ENCODE data around the gene HTR2B. TPM values are rescaled to one million over a fixed set of nuclear protein-coding genes. Genes with fewer than 3 reads are reported as not detected.
"Not testable (repeated sequence)": the region's sequence is repeated elsewhere in the genome, so short reads cannot be mapped to it uniquely, and the experiment has no call there.

HTR2B gene
- total RNA-seq, 1 experiment from 2014 or later = not detected

DNA sequence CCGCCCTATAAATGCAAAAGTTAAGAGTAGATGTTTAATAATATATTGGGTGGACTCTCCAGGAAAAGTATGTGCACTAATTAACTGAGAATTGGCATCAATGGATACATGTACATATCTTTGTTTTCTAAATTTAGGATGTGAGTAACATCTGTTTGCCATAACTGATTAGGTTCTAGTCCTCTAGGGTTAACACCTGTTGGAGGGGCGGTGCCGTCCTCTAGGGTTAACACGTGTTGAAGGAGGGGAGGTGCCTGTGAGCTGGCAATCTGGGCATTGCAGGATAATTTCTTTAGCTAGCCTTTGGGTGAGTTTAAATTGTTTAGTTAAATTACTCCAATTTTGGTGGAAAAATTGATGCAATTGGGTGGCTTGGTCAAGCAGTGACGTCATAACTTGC, 30.9 kb downstream of the HTR2B start:
- no peak for DNase-seq (ENCODE audit: low read depth)

- DNase-seq (ENCODE audit: low read depth) = no peak
These were observed 36.1 kb downstream of the HTR2B start for GRCh38 chr2:231088754-231089153.

DNA sequence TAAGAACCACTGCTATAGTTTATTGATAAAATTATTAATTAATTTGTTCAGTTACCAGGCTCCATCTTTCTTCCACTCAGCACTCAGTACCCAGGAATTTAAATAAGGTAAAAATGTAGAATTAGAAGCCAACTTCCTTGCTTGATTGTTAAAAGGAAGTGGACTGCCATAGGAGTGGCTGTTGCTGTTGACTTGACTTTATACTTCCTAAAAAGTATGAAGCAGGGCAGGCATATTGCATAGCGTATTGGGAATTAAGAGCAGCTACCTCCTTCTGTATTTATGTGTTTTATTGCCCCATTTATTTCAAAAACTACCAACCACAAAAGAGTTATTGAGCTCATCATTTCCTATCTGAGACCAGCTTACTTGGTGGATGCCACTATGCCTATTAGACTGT, 40.3 kb downstream of the HTR2B start:
- DNase-seq (ENCODE audit: low read depth) = no peak

DNA sequence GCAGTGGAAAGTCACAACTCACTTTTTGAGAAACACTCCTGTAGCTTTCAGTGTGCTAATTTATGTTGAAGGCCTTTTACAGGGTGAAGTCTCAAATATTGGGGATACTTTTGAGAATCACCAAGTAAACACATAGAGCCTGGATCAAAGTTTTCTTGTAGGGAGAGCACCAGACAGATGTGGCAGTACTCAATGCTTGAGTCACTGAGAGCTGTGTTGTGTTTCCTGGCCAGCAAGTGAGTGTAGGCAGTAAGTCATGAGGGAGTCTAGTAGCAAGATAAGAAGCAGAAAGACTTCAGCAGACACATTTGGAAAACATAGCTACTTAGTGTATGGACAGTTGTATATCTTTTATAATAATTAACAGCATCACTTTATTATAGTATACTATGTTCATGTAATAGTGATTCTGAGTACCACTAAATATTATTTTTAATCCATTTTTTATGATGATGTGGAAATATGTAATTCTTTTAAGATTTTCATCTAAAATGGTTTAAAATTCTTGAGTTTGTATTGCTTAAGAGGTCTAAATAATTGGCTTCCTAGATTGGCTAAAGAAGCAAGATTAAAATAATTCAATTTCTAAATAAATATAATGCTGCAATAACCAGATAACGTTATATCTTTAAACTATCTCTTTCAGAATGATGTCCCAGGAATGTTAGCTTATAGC, 55.3 kb downstream of the HTR2B start:
- no peak for DNase-seq (ENCODE audit: low read depth)

DNA sequence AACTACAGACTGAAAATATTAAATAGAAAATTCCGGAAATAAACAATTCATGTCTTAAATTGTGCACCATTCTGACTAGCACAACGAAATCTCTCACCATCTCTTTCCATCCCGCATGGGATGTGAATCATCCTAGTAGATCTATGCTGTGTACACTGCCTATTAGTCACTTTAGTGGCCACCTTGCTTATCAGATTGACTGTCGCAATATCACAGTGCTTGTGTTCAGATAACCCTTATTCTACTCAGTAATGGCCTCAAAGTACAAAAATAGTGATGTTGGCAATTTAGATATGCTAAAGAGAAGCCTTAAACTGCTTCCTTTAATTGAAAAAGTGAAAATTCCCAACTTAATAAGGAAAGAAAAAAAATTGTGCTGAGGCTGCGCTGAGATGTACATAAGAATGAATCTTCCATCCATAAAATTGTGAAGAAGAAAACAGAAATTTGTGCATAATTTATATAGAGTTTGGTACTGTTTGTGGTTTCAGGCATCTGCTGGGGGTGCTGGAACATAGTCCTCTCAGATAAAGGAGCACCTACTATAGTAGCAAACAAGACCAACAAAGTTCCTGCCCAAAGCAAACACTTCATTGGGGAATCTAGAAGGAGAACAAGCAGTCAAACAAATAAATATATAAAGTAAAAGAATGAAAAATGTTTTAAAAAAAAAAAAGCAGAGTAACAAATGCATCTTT, 56.2 kb downstream of the HTR2B start:
- DNase-seq (ENCODE audit: low read depth) = peak; percentile 38

GRCh38 chr2:231067531-231067930, 57.3 kb downstream of the HTR2B start:
- not testable (repeated sequence) for DNase-seq (ENCODE audit: low read depth)

GRCh38 chr2:231065966-231066365, 58.9 kb downstream of the HTR2B start:
- no peak for DNase-seq (ENCODE audit: low read depth)

DNA sequence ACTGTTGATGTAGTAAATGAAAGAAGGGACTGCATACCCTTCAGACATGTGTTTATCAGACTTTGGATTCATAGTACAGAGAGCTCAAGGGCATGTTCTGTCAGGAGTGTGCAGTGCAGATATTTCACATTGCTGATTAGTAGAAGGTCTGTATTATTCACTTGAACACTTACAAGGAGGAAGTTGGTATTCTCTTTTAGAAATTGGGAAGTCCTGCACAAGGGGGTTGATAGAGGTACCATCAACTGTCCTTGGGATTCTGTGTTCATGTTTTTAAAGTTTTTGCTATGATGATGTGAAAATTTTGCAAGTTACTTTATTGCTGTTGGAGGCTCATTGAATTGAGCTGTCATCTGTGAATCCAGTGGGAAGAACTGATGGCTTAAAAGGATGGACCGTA, 61.5 kb downstream of the HTR2B start:
- DNase-seq (ENCODE audit: low read depth) = no peak

DNA sequence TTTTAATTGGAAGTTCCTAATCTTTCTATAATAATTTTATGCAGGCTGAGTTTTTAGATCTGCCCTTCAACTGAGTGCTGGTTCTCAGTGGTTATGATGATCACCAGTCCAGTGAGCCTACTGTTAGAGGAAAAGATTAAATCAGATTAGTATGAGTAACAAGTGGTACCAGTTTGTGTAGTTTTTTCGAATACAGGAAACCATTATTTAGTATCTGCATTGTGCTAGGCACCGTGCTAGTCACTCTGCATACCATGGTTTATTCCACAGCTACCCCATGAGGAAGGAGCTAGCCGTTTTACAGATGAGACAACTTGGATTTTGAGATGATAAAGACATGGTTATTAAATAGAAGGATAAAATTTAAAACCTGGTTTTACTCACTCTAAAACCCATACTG, 62.1 kb downstream of the HTR2B start:
- DNase-seq (ENCODE audit: low read depth) = no peak

DNA sequence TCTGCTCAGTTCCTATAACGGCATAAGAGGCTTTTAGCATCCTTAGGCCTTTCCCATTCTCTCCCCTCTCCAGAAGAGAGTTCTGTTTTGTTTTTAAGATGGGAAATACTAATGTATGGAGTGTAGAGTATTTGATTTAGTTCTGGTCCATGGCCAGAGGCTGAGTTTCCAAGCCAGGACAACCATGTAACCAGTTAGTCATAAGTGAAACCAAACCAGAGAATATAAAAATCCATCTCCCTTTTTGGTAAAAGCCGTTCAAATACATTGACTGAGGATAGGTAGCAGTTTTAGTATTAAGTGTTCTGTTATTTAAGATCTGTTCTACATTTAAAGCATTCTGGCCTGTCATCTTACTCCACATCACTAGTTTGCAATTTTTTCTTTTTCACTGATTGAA, 65.1 kb downstream of the HTR2B start:
- DNase-seq (ENCODE audit: low read depth) = no peak

GRCh38 chr2:231058761-231059550, 65.9 kb downstream of the HTR2B start:
- DNase-seq (ENCODE audit: low read depth) = no peak

Other genes starting within 250 kb of the HTR2B start
- not detected in 2 replicates for gene GPR55, start 199.8 kb downstream of the HTR2B start, total RNA-seq (2014; rRNA removed; shearing (Covaris generic))
- gene SPATA3, start 128.9 kb downstream of the HTR2B start, total RNA-seq (2014; rRNA removed; shearing (Covaris generic)) = not detected in 2 replicates
- gene C2orf72, start 87.5 kb downstream of the HTR2B start, total RNA-seq (2014; rRNA removed; shearing (Covaris generic)) = 0.57 and 0.86 TPM in 2 replicates
- gene PSMD1, start 68.2 kb downstream of the HTR2B start, total RNA-seq (2014; rRNA removed; shearing (Covaris generic)) = 180 and 196 TPM in 2 replicates
- 38.3 and 39.4 TPM in 2 replicates for gene ARMC9, start 73.6 kb upstream of the HTR2B start, total RNA-seq (2014; rRNA removed; shearing (Covaris generic))

Data from Daoy (cell line).